DMS114 treated with DMSO at 0.1 percent for 48 hours (cell line): ENCODE results near the gene ZBTB48.

Source experiments
- DNase-seq: peaks from one replicate; lab custom pipeline; 2025; ENCODE audit not compliant: unreplicated experiment; lab: John Stamatoyannopoulos, UW

ZBTB48 gene

DNA sequence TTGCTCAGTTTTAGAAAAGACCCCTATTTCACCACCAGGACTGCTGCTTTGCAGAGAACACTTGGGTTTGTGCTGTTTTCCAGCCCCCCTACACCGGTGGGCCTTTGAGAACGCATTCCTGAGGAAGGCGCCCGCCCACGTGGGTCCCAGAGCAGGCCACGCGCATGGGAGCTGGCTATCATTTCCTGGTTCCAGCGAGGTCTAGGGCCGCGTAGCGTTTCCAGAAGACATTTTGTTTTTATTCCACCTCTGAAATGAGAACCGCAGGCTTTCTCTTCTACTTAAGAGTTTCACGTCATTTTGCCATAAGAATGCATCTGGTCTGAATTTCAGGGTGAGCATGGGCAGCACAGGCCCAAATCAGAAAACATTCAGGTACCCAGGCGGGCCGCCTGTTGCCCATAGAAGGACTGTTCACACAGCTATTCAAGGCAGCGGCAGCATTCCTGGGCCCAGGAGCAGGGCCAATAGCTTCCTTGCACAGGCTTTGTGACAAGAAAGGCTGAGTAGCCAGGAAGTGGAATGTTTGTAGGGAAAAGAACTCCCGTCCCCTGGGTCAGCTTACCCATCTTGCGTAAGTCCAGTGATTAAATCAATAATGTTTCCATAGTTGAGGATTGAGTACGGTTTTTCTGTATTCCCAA lies 24.2 kb downstream of the ZBTB48 start:
- DNase-seq = peak; percentile 66

DNA sequence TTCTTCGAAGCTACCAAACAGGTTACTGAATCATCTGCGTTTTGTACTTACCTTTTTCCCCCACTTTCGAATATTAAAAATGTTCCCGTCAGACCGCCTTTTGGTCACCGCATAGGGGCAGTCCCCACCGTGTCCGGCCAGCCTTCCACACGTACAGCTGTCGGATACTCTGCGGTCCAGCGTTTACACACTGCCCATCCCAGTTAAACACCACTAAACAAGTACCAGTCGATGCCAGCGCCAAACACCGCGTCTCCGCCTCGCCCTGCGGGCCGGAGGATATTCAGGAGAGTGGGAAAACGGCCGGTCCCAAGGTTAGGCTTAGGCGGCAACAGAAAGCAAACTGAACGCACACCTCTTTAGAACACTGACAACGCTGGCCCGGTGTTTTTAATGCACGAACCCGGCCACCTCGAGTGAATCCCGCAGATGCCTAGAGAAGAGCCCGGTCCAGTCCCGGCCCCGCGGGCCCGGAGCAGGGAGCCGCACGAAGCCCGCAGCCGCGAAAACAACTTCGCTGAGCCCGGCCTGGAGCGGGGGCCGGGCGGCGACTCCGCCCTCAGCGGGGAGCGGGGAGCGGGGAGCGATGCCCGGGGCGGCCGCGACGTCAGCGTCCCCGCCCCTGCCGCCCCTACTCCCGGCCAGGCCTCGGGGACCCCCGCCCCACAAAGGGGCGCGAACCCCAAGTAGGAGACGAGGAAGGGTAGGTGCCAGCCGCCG lies 33.0 kb downstream of the ZBTB48 start:
- peak; percentile 34 for DNase-seq

- peak; percentile 97 for DNase-seq
Measured at GRCh38 chr1:6613361-6614018, 33.7 kb downstream of the ZBTB48 start, which contains the start of gene PHF13. Gene PHF13 (plus strand): TSS chr1:6613731. CDS start chr1:6614067, 336 bp downstream.

DNA sequence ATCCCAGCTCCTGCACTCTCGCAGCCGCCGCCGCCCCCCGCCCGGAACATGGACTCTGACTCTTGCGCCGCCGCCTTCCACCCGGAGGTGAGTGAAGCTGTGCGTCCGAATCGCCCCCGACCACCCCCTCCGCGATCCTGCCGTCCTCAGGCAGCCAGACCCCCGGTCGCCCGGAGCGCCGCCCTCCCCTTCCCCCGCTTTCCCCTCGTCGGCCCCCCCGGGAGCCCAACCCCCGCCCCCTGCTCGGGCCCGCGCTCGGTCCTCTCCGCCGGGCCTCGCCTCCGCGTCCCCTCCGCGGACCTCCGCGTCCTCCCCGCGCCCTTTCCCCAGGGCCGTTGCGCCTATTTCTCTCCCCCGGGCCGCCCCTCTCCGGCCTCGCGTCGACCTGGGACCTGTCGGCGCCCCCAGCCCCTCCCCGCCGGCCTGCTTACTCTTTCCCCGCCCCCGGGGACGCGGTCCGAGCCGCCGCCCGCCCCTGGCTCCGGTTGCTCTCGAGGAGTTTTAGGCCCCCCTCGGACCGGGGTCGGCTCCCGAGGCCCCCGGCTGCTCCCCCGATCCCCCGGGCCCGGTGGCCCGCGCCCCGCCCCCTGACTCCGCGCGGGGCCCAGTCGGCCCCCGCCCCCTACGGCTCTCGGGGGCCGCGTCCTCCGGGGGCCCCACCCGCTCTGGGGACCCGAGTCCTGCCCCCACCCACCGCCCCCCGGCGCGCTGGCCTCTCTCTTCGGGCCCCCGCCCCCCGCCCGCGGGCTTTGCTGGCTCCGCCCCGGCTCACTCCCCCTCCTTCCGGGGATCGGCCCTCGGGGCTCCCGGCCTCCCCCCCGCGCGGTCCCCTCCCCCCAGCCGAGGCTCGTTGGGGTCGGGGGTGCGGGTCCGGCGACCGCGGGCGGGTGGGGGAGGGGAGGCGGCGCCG lies 34.5 kb downstream of the ZBTB48 start:
- DNase-seq = no peak

- no peak for DNase-seq
Measured at GRCh38 chr1:6614929-6615785, 35.4 kb downstream of the ZBTB48 start.

- no peak for DNase-seq
Measured at GRCh38 chr1:6619045-6619444, 39.3 kb downstream of the ZBTB48 start.

DNA sequence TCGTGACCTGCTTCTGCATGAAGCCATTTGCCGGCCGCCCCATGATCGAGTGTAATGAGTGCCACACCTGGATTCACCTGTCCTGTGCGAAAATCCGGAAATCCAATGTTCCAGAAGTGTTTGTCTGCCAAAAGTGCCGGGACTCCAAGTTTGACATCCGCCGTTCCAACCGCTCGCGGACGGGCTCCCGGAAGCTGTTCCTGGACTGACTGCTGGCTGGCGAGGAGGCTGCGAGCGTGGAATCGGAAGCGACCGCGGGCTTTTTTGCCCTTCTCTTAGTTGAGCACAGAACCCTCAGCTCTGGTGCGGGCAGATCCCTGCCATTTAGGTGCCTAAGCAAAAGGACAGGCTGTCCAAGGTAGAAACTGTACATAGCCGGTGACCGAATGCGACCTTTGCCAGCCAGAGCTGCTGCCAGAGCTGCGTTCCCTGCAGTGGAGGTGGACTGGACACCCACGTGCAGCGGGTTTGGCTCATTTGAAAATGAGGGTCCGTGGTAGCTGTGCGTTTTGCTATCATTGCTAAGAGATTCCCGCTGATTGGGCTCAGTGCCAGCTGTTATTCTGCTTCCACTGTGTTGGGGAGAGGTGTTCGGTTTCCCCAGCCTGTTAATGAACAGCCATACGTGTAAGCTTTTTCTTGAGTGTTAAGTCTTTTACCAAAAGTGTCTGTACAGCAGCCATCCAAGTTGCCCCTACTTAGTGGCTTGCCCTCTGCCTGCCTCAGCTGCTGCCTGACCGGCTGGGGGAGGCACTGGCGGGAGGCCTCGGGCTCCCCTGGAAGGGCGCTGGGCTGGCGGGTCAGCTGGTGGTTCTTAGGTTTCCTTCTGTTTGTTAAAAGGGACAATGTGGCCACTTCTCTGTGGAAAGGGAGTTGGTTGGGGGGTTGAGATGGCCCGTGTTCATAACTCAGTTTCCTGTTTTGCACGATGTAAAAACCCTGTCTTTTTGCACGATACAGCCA lies 41.9 kb downstream of the ZBTB48 start:
- no peak for DNase-seq

DNA sequence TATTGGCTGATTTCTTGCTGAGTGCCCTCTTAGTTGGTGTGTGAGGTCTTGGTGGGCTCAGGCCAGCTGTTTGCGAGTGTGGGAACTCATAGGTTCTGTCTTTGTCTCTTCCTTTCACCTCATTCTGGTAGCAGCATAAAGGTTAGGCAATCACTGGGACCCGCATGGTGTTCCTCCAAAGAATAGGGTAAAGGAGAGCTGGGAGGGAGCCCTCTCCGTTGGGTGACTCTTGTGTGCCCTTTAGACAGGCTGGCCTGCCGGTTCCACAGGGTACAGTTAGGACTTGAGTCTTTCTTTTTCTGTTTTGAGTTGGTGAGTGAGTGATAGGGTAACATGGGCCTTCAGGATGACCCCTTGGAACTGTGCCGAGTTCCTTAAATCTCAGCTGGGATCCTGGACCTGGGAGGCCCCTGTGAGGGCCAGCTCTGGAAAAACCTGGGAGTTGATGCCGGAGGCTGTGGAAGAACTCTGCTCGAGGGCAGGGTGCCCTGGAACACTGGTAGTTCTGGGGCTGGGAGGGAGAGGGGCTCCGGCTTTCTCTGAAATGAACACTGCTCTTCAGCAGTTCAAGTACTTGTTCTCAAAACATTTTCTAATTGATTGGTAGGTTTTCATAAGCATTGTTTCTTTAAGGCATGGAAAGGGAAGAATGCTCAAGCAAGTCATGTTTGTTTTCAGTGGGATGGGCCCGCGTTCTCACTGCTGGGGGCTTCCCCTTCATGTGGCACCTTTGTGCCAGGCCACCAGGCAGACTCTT lies 42.8 kb downstream of the ZBTB48 start:
- DNase-seq = peak; percentile 14

GRCh38 chr1:6623269-6623965 lies 43.6 kb downstream of the ZBTB48 start:
- no peak for DNase-seq

DNA sequence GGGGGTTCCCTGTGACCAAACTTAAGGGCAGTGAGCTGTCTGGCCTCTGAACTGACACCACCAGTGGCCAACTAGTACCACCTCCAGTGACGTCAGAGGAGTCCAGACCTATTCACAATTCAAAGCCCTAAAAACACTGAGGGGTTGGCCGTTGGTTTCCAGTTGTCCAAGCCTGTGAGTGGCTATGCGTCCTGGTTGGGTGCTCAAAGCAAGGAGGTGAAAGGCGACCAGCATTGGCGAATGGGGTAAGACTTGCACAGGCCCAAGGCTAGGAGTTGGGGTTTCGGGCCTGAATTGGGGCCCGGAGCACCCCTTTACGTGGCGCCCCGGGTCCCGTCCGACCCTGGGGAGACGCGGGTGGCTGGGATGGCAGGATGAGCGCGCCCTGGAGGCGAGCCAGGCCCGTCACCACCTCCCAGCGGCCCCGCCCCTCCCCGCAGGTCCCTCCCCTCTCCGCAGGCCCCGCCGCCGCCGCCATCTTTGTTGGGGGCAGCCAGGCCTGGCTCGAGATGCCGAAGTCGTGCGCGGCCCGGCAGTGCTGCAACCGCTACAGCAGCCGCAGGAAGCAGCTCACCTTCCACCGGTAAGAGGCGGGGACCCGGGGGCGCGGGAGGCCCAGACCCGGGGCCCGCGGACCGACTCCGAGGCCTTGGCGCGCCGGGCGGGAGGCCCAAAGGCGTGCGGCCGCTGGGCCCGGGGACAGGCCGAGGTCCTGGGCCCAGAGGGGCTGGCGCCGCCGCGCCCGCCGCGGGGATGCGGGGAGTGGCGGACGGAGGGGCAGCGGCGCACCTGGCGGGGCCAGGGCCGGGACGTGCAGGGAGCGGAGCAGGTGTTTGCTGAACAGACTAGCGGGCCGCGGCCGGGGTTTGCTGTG lies 45.2 kb downstream of the ZBTB48 start, which contains the start of gene THAP3:
TSS of gene THAP3 (plus strand) at position 159 of the 874 bp plus-strand sequence. CDS start at position 510, 351 bp downstream.
- peak; percentile 91 for DNase-seq

- DNase-seq = no peak
Measured at GRCh38 chr1:6625584-6626149, 45.9 kb downstream of the ZBTB48 start.

- DNase-seq = no peak
Measured at GRCh38 chr1:6627031-6627430, 47.2 kb downstream of the ZBTB48 start.

DNA sequence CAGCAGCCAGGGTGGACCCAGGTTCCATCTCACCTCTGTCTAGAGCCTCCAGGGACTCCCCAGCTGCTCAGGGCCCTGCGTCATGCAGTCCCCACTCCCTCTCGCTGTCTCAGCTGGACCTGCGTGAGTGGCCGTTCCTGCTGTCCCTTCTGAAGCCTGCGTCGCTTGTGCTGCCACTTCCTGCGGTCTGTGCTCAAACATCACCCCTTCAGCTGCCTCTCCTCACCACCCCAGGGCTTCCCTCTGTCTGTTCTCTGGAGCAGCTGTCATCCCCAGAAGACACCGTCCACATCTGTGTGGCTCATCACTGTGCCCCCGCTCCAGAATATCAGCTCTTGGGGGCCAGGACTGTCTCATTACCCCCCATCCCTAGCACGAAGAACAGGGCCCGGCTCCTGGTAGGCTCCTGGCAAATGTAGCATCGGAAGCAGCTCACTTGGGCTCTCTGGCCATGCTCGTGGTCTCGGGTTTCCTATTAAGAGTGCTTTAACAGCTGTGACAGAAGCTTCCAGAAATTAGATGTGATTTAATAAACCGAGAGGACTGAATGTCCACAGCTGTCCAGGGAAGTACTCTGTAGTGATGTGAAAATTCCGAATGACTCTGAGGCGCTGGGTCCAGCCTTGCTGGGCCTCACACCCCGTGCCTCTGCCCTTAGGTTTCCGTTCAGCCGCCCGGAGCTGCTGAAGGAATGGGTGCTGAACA lies 48.2 kb downstream of the ZBTB48 start:
- DNase-seq = no peak

GRCh38 chr1:6628971-6629479 lies 49.2 kb downstream of the ZBTB48 start:
- DNase-seq = no peak

DNA sequence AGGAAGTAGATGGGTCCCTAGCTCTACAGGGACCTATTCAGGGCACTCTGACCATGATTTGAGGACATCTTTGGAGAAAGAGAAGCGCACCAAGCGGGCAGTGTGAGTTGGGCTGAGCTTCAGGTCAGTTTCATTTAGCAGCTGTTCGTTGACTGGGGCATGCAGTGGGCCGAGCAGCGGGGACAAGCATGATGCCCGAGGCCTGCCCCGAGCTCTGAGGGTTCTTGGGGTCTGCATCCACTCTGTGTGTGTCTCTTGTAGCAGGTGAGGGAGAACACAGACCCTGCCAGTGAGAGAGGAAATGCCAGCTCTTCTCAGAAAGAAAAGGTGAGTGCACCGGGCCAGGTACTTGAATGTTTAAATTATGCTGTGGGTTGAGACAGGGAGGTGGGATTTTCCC lies 50.2 kb downstream of the ZBTB48 start:
- no peak for DNase-seq
